ENCODE results near the gene VAC14.

Gene VAC14

GRCh38 chr16:70703041-70703834 is 97.7 kb downstream of the VAC14 start:
- no peak for DNase-seq

GRCh38 chr16:70702624-70703023 is 98.3 kb downstream of the VAC14 start:
- DNase-seq = no peak

- DNase-seq = no peak
Measured at GRCh38 chr16:70701998-70702397, 99.0 kb downstream of the VAC14 start.

- no peak for DNase-seq
Measured at GRCh38 chr16:70701596-70701995, 99.4 kb downstream of the VAC14 start.

- peak; percentile 6 for DNase-seq
Measured at GRCh38 chr16:70701036-70701435, 99.9 kb downstream of the VAC14 start.

- no peak for DNase-seq
Measured at GRCh38 chr16:70700101-70701020, 100.6 kb downstream of the VAC14 start.

- no peak for DNase-seq
Measured at GRCh38 chr16:70699696-70700095, 101.3 kb downstream of the VAC14 start.

- no peak for DNase-seq
Measured at GRCh38 chr16:70698901-70699300, 102.1 kb downstream of the VAC14 start.

- no peak for DNase-seq
Measured at GRCh38 chr16:70697594-70698170, 103.3 kb downstream of the VAC14 start.

GRCh38 chr16:70696952-70697593 is 103.9 kb downstream of the VAC14 start:
- no peak for DNase-seq

- no peak for DNase-seq
Measured at GRCh38 chr16:70696355-70696754, 104.6 kb downstream of the VAC14 start.

GRCh38 chr16:70695331-70696070 is 105.5 kb downstream of the VAC14 start:
- DNase-seq = no peak

- DNase-seq = no peak
Measured at GRCh38 chr16:70694868-70695218, 106.1 kb downstream of the VAC14 start.

- DNase-seq = peak; percentile 43
Measured at GRCh38 chr16:70694088-70694867, 106.7 kb downstream of the VAC14 start.

- DNase-seq = no peak
Measured at GRCh38 chr16:70692873-70693671, 107.9 kb downstream of the VAC14 start.

- DNase-seq = no peak
Measured at GRCh38 chr16:70692130-70692872, 108.7 kb downstream of the VAC14 start.

- DNase-seq = no peak
Measured at GRCh38 chr16:70691223-70692129, 109.5 kb downstream of the VAC14 start.

GRCh38 chr16:70689970-70690891 is 110.7 kb downstream of the VAC14 start:
- no peak for DNase-seq

Measured in NCI-H146 (cell line).